IMR-90 (cell line): Measurements from ENCODE around the gene CTSL. TPM values are rescaled to one million over a fixed set of nuclear protein-coding genes. Genes with fewer than 3 reads are reported as not detected.

Experiments
- ATAC-seq: fragments of 200-7000 bp; cut with Tn5 transposase; 2 replicates; pipeline ENCODE4 v1.9.1; 2020; ENCODE audit warnings: low read depth, mild to moderate bottlenecking, moderate library complexity
- BruUV-seq: library from RNA; stranded (reverse); fragments of 400-500 nt; replicated peaks from 2 replicates; lab custom pipeline; 2021; lab: Mats Ljungman, UMichigan
- CTCF ChIA-PET: fragments of 300-600 bp; formaldehyde crosslinking; extraction: SDS; loops from one replicate; lab custom pipeline; 2021; ENCODE audit warnings: antibody characterized with exemption; lab: Yijun Ruan, JAX
- POLR2A ChIA-PET: fragments of 300-600 bp; sonication (Branson Sonifier 250); formaldehyde crosslinking; loops from one replicate; lab custom pipeline; 2022; ENCODE audit warnings: antibody characterized with exemption; ENCODE audit not compliant: unreplicated experiment; lab: Charles Lee
- DNase-seq: peaks from one replicate; pipeline ENCODE4 v3.0.0; 2013
- H2AFZ ChIP-seq: replicated peaks from 2 replicates; pipeline ENCODE3; 2013; ENCODE audit warnings: low read length, mild to moderate bottlenecking; ENCODE audit not compliant: poor library complexity
- H2AK5ac ChIP-seq: 2 replicates; pipeline ENCODE4 v1.6.1; 2013; ENCODE audit warnings: low read depth, low read length, inconsistent platforms
- H2AK9ac ChIP-seq: replicated peaks from 2 replicates; pipeline ENCODE3; 2013; ENCODE audit warnings: mild to moderate bottlenecking, low read depth, low read length, moderate library complexity; ENCODE audit not compliant: poor library complexity
- H2BK120ac ChIP-seq: 2 replicates; pipeline ENCODE4 v1.6.1; 2013; ENCODE audit warnings: low read depth, low read length, inconsistent platforms
- H2BK15ac ChIP-seq: 3 replicates; pipeline ENCODE4 v1.6.1; 2013; ENCODE audit warnings: low read depth, low read length, inconsistent platforms
- H2BK20ac ChIP-seq: 2 replicates; pipeline ENCODE4 v1.6.1; 2013; ENCODE audit warnings: low read depth, mild to moderate bottlenecking, inconsistent platforms, low read length, moderate library complexity
- H2BK5ac ChIP-seq: 2 replicates; pipeline ENCODE4 v1.6.1; 2013; ENCODE audit warnings: mild to moderate bottlenecking, low read depth, low read length, inconsistent platforms; ENCODE audit not compliant: poor library complexity, severe bottlenecking
- H3K14ac ChIP-seq: replicated peaks from 2 replicates; pipeline ENCODE4 v1.6.1; 2013; ENCODE audit warnings: low read depth, low read length, inconsistent platforms
- H3K18ac ChIP-seq: 2 replicates; pipeline ENCODE4 v1.6.1; 2013; ENCODE audit warnings: low read depth, low read length, control low read depth
- H3K23ac ChIP-seq: 2 replicates; pipeline ENCODE4 v1.6.1; 2013; ENCODE audit warnings: low read depth, low read length, inconsistent platforms
- H3K27ac ChIP-seq: 2 replicates; pipeline ENCODE4 v1.5.1; 2013; ENCODE audit warnings: mild to moderate bottlenecking, control low read depth, low read length; ENCODE audit not compliant: insufficient read depth
- H3K27me3 ChIP-seq: 2 replicates; pipeline ENCODE4 v1.6.1; 2013; ENCODE audit warnings: low read length; ENCODE audit not compliant: control insufficient read depth, insufficient read depth
- H3K36me3 ChIP-seq: 2 replicates; pipeline ENCODE4 v1.6.1; 2013; ENCODE audit warnings: low read length, mixed read lengths; ENCODE audit not compliant: control insufficient read depth, insufficient read depth
- H3K4ac ChIP-seq: 2 replicates; pipeline ENCODE4 v1.6.1; 2013; ENCODE audit warnings: low read depth, low read length, inconsistent platforms
- H3K4me1 ChIP-seq: 2 replicates; pipeline ENCODE4 v1.6.1; 2013; ENCODE audit warnings: low read length, mixed read lengths; ENCODE audit not compliant: control insufficient read depth, insufficient read depth
- H3K4me2 ChIP-seq: 2 replicates; pipeline ENCODE4 v1.6.1; 2013; ENCODE audit warnings: low read depth, mild to moderate bottlenecking, control low read depth, low read length, moderate library complexity
- H3K4me3 ChIP-seq: 2 replicates; pipeline ENCODE4 v1.5.1; 2013; ENCODE audit warnings: low read depth, mild to moderate bottlenecking, control low read depth, low read length, moderate library complexity; ENCODE audit not compliant: insufficient read depth
- H3K56ac ChIP-seq: 2 replicates; pipeline ENCODE4 v1.6.1; 2013; ENCODE audit warnings: low read length, inconsistent platforms; ENCODE audit not compliant: insufficient read depth; ENCODE audit errors: extremely low read depth
- H3K79me1 ChIP-seq, 2 experiments: 2 replicates each; pipeline ENCODE4 v1.6.1; 2013; ENCODE audit warnings: low read length in 2 of 2, inconsistent platforms in 1 of 2, low read depth in 1 of 2
- H3K9ac ChIP-seq: 2 replicates; pipeline ENCODE4 v1.6.1; 2013; ENCODE audit warnings: low read depth, low read length, control low read depth
- H3K9me1 ChIP-seq: 2 replicates; pipeline ENCODE4 v1.6.1; 2013; ENCODE audit warnings: low read length, inconsistent platforms; ENCODE audit not compliant: insufficient read depth
- H3K9me3 ChIP-seq: 2 replicates; pipeline ENCODE4 v1.6.1; 2013; ENCODE audit warnings: low read length; ENCODE audit not compliant: control insufficient read depth, insufficient read depth
- H4K20me1 ChIP-seq: 2 replicates; pipeline ENCODE4 v1.6.1; 2013; ENCODE audit warnings: low read length, inconsistent platforms; ENCODE audit not compliant: insufficient read depth
- H4K5ac ChIP-seq: 2 replicates; pipeline ENCODE4 v1.6.1; 2013; ENCODE audit warnings: mild to moderate bottlenecking, low read depth, low read length, control low read depth
- H4K8ac ChIP-seq, 2 experiments: 2 replicates each; pipeline ENCODE4 v1.6.1; 2013; ENCODE audit warnings: low read depth in 2 of 2, low read length in 2 of 2, control low read depth in 1 of 2, inconsistent platforms in 1 of 2
- H4K91ac ChIP-seq: 2 replicates; pipeline ENCODE4 v1.6.1; 2013; ENCODE audit warnings: low read depth, low read length, inconsistent platforms; ENCODE audit not compliant: insufficient read depth
- BHLHE40 ChIP-seq: fragments of 150-350 bp; IDR thresholded peaks from 2 replicates; pipeline ENCODE4 v1.6.1; 2016; ENCODE audit warnings: mild to moderate bottlenecking, low read depth, low read length
- CEBPB ChIP-seq: IDR thresholded peaks from 2 replicates; pipeline ENCODE4 v1.6.1; 2012; ENCODE audit warnings: low read depth, low read length, improper control_type of control experiment
- CHD1 ChIP-seq: IDR thresholded peaks from 2 replicates; pipeline ENCODE4 v1.6.1; 2012; ENCODE audit warnings: low read depth, low read length, improper control_type of control experiment
- ELK1 ChIP-seq: fragments of 150-350 bp; IDR thresholded peaks from 2 replicates; pipeline ENCODE4 v1.6.1; 2016; ENCODE audit warnings: low read depth, mild to moderate bottlenecking, low read length, moderate library complexity, borderline replicate concordance
- FOS ChIP-seq: fragments of 150-350 bp; IDR thresholded peaks from 2 replicates; pipeline ENCODE4 v1.6.1; 2016; ENCODE audit warnings: low read depth, low read length
- MAFK ChIP-seq: IDR thresholded peaks from 2 replicates; pipeline ENCODE4 v1.6.1; 2012; ENCODE audit warnings: low read depth, low read length, improper control_type of control experiment
- MAZ ChIP-seq: IDR thresholded peaks from 2 replicates; pipeline ENCODE4 v1.6.1; 2012; ENCODE audit warnings: low read depth, mild to moderate bottlenecking, low read length, improper control_type of control experiment, moderate library complexity, borderline replicate concordance
- NFE2L2 ChIP-seq: fragments of 150-350 bp; IDR thresholded peaks from 2 replicates; pipeline ENCODE4 v1.6.1; 2016; ENCODE audit warnings: low read depth, mild to moderate bottlenecking, low read length
- RAD21 ChIP-seq: IDR thresholded peaks from 2 replicates; pipeline ENCODE4 v1.6.1; 2012; ENCODE audit warnings: low read length, improper control_type of control experiment
- RCOR1 ChIP-seq: IDR thresholded peaks from 2 replicates; pipeline ENCODE4 v1.6.1; 2012; ENCODE audit warnings: mild to moderate bottlenecking, low read length, improper control_type of control experiment; ENCODE audit not compliant: insufficient replicate concordance
- RFX5 ChIP-seq: IDR thresholded peaks from 2 replicates; pipeline ENCODE4 v1.8.0; 2012; ENCODE audit warnings: low read depth, mild to moderate bottlenecking, low read length, moderate library complexity
- SMC3 ChIP-seq: fragments of 150-350 bp; IDR thresholded peaks from 2 replicates; pipeline ENCODE4 v1.6.1; 2016; ENCODE audit warnings: low read depth, mild to moderate bottlenecking, antibody characterized with exemption, low read length, moderate library complexity
- USF2 ChIP-seq: fragments of 150-350 bp; IDR thresholded peaks from 2 replicates; pipeline ENCODE4 v1.6.1; 2017; ENCODE audit warnings: mild to moderate bottlenecking, antibody characterized with exemption, low read length, low read depth
- WGBS, 2 experiments: methylation state at CpG; one replicate each; pipeline versions ENCODE4 v1.1.5 to v1.1.7; 2013; ENCODE audit warnings: missing lambda C conversion rate in 2 of 2; ENCODE audit not compliant: insufficient read length in 1 of 2; ENCODE audit errors: extremely low coverage in 2 of 2; 5-methylcytosine and 5-hydroxymethylcytosine counted together
- dilution Hi-C: fragments of 300-500 bp; cut with HindIII; formaldehyde crosslinking; loops from one replicate; pipeline ENCODE4 v1.14.3; 2018; ENCODE audit warnings: low sequenced_read_pairs; ENCODE audit not compliant: unreplicated experiment
- in situ Hi-C: fragments of 300-500 bp; cut with MboI; formaldehyde crosslinking; loops from 3 replicates; pipeline ENCODE4 v1.14.3; 2019; ENCODE audit warnings: low sequenced_read_pairs, inconsistent platforms, mixed read lengths
- intact Hi-C: fragments of 100-400 bp; cut with micrococcal nuclease; formaldehyde crosslinking; loops from 2 replicates; pipeline ENCODE4 v1.10.0; 2022
- polyA plus RNA-seq, 3 experiments: library from polyadenylated mRNA; depleted of rRNA; stranded (reverse); fragments of >200 nt; gene quantifications; 2 replicates each; pipeline ENCODE4 v1.2.3, GENCODE V29; 2012; ENCODE audit warnings: low replicate concordance in 1 of 3
- total RNA-seq: library from RNA; depleted of rRNA; stranded (reverse); fragments of >200 nt; gene quantifications from 2 replicates; pipeline ENCODE4 v1.2.3, GENCODE V29; 2012

CTSL gene
- total and polyA plus RNA-seq, 2 of the 4 experiments (the other 2 are of a cell fraction): 57.0 to 112 TPM

GRCh38 chr9:87722393-87723088, 3.4 kb upstream of the CTSL start:
- ATAC-seq: no peak
- CTCF ChIA-PET: no interaction called here
- POLR2A ChIA-PET: no interaction called here

More at GRCh38 chr9:87722393-87723088, 3.4 kb upstream of the CTSL start:
- H2AK9ac ChIP-seq: no peak overlapping the region
- TF ChIP-seq CHD1: no peak
- TF ChIP-seq NFE2L2: no peak
- TF ChIP-seq USF2: no peak
- TF ChIP-seq RAD21: no peak
- TF ChIP-seq CEBPB: no peak
- no peak for TF ChIP-seq MAZ
- TF ChIP-seq RFX5: no peak
- no peak for TF ChIP-seq FOS
- TF ChIP-seq BHLHE40: no peak
- no peak for TF ChIP-seq MAFK
- no peak for TF ChIP-seq ELK1
- TF ChIP-seq RCOR1: no peak
- TF ChIP-seq SMC3: no peak
- H4K8ac ChIP-seq: no peak overlapping the region
- no peak overlapping the region for H2AFZ ChIP-seq
- in situ Hi-C loops: loop anchor here (25.0 kb wide), 1 partner anchor 840 kb away; no protein-coding TSS in a partner anchor
- H2AK5ac ChIP-seq: no peak overlapping the region
- H3K9ac ChIP-seq: no peak overlapping the region
- H3K9me1 ChIP-seq: peaks cover 6% of the 10 kb centered on the region; the same call in 1 of the 2 replicates
- no peak overlapping the region for H3K23ac ChIP-seq
- H2BK20ac ChIP-seq: no peak overlapping the region
- H3K4me2 ChIP-seq: no peak overlapping the region
- intact Hi-C loops: no loop called here
- no peak overlapping the region for H2BK120ac ChIP-seq
- no peaks in the 10 kb centered on the region; the same call in 1 of the 2 replicates for H3K27me3 ChIP-seq
- no peak for DNase-seq
- no peak overlapping the region for H2BK5ac ChIP-seq
- WGBS, 2 experiments: 84% methylated on average over 2 of the region's 5 CpGs; no CpG with 5 or more reads in 1 of the 2 experiments
- H4K5ac ChIP-seq: no peak overlapping the region
- H3K9me3 ChIP-seq: no peaks in the 10 kb centered on the region
- no peak overlapping the region for H3K27ac ChIP-seq
- H3K4me1 ChIP-seq: no peaks in the 10 kb centered on the region; the same call in 1 of the 2 replicates
- H3K56ac ChIP-seq: no peak overlapping the region
- H3K4ac ChIP-seq: no peak overlapping the region
- H3K36me3 ChIP-seq: no peaks in the 10 kb centered on the region
- H2BK15ac ChIP-seq: no peak overlapping the region
- no peak overlapping the region for H3K18ac ChIP-seq
- H4K20me1 ChIP-seq: no peaks in the 10 kb centered on the region
- H4K91ac ChIP-seq: no peak overlapping the region
- H3K79me1 ChIP-seq: peaks cover 5 to 7% of the 10 kb centered on the region in 2 experiments
- H3K4me3 ChIP-seq: no peak overlapping the region
- H3K14ac ChIP-seq: no peak overlapping the region
- dilution Hi-C loops: no loop called here
- BruUV-seq: no TSS peak
